ENCODE measurements around the gene UBA1.

Gene UBA1

DNA sequence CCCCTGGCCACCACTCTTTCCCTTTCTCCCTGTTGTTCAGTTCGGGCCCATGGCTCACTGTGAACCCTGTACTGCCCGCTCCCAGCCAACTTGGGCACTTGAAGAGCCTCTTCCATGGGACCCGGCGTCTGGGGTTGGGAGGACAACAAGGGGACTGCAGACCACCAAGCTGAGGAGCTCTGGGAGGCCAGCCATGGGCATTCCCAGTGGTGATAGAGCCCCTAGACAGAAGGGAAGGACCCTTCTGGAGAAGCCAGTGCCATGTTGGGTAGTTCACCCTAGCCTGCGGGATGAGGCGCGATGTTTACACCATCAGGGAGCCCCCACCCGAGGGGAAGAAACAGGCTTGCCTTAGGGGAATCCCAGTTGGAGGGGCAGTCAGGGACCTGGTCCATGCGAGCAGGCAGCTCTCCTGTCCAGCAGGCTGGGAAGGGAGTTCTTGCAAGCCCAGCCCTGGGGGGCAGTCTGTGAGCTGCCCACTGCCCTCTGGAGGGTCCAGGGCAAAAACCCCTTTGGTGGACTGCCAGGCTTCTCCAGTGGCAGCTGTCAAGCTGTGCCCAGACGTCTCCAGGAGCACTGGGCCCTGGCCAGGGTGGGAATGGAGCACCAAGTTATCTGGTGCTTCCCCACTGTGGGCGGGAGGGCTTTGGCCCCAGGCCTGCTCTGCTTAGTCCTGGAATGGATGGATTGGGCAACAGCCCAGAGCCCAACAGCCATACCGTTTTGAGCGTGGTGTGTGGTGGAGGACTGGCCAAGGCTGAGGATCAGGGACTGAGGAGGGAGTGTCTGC, 23.7 kb upstream of the UBA1 start:
- no peak for DNase-seq (ENCODE audit: low read depth)

DNA sequence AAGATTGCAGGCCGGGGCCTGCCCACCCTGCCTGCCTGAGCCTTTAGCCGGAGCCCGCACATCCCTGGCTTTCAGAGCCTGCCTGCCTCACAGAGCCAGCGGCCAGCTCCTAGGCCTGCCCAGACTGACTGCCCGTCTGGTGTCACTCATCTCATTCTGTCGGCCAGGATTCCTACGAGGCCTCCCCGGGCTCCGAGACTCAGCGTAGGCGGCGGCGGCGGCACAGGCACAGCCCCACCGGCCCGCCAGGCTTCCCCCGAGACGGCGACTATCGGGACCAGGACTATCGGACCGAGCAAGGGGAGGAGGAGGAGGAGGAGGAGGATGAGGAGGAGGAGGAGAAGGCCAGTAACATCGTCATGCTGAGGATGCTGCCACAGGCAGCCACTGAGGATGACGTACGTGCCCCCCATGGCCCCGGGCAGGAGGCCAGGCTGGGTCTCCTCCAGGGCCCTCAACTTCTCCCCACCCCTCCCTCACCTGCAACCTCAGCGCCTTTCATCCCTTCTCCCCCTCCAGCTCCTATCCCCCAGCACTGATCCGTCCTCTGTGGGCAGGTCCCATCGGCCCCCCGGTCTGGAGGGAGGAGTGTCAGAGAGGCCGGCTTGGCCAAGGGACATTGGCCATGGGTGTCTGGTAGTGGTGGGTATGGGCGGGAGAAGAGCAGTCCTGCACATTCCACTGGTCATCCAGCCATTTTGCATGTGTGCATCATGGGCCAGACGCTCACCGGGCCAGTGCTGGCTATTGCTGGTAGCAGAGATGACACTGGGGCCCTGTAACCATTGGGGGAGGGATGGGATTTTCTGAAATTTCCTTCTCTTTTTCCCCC, 22.6 kb upstream of the UBA1 start:
- no peak for DNase-seq (ENCODE audit: low read depth)

DNA sequence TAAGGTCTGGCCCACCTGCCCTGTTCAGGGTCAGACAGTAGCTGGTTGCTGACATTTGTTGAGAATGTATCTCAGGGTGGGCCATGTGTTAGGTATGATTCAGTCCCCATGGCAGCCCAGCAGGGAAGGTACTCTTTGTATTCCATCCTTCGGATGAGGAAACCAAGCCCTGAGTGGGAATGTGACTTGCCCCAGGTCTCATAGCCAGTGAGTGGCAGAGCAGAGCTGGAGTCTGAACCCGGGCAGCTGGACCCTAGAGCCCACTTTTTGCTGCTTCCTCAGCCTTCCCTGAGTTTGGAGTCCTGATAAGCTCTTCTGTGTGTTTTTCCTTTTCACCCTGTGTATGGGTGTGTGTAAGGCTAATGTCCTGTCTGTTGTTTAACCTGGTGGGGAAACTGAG, 21.6 kb upstream of the UBA1 start:
- DNase-seq (ENCODE audit: low read depth), result no peak

DNA sequence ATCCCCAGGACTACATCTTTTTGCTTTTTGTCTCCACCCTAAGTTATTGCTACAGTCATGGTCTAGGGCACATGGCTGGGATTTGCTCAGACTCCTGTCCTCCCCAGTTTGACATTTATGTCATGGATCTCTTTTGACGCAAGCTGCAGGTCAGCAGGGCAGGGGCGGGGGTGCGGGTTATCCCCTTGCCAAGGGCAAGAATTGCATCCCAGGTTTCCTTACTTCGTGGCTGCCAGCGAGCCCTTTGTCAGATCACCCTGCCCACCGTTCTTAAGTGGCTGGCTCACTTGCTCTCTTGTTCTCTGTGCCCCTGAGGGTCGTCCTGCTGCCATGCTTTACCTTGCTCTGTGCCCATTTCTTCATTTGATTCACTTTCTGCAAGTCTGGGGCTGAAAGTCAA, 21.1 kb upstream of the UBA1 start:
- DNase-seq (ENCODE audit: low read depth), result no peak

DNA sequence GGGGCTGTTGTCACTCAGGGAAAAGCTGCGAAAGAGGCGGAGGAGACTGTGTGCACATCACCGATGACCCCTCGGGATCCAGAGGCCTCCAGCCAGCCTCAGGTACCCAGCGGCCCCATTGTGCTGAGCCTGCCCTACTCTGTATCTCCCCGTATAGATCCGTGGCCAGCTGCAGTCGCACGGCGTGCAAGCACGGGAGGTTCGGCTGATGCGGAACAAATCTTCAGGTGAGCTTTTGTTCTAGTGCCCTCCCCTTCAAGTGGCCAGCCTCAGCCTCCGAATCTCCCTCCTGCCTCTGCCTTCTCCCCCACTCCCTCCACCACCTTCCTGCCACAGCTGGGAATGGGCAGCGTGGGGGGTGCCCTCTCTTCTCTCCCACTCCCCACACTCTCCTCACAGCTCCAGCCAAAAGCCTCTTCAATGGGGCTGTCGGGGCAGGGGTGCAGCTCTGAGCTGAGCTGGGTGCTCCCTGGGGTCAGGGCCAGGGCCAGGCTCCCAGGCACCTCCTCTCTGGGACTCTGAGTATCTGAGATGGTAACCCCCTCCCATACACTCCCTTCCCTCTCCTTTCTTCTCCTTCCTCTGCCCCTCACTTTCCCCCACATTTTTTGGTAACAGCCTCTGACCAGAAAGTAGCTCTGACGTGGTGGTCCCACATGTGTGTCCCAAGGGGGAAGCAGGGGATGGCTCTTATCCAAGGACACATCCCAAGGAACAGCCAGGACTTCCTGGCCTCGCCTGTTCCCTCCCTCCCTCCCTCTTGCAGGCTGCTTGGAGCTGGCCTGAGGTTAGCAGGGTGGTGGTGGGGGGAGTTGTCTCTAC, 20.4 kb upstream of the UBA1 start:
- no peak for DNase-seq (ENCODE audit: low read depth)

DNA sequence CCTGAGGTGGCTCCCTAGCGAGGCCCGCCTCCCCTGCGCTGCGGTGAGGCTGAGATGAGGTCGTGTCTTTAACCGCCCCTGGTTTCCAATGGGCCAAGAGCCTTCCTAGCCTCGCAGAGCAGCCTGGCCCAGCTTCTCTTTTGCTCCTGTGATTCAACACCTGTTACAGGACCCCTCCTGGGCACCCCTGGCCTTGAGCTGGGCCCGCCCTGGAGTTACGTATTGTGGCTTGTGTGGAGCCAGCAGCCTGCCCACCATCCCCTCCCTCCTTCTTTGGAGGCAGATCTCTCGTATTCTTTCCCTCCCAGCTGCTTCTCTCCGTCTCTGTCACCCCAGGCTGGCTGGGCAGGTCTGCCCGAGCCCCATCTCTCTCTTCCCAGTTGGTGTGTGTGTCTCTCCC, 19.3 kb upstream of the UBA1 start:
- no peak for DNase-seq (ENCODE audit: low read depth)

DNA sequence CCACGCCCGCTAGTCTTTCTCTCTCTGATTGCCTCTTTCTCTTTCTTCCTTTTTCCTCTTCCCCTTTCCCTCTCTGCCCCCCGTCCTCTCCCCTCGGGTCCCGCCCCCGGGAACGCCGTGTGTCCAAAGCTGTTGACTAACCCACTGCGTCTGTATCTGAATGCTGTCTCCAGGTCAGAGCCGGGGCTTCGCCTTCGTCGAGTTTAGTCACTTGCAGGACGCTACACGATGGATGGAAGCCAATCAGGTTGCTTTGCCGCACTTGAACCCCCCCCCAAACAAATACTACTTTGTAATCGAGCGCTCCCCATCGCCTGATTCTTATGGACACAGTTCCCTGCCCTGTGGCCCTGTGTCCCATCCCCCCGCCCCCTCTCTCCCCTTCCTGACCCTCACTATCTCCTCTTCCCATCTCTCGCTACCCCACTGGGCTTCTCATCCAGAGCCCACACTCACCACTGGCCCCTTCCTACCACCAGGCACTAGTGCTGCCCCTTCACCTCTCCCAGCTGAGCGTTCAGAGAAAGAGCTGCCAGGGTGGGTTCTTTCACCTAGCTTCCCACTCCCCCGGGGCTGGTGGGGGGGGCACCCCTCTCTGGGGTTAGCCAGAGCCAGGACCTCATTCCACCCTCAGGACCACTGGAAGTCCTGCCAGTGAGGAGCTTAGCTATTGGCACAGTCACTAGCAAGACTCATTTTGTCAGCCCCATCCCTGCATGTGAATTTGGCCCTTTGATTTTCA, 18.6 kb upstream of the UBA1 start:
- DNase-seq (ENCODE audit: low read depth), result no peak

DNA sequence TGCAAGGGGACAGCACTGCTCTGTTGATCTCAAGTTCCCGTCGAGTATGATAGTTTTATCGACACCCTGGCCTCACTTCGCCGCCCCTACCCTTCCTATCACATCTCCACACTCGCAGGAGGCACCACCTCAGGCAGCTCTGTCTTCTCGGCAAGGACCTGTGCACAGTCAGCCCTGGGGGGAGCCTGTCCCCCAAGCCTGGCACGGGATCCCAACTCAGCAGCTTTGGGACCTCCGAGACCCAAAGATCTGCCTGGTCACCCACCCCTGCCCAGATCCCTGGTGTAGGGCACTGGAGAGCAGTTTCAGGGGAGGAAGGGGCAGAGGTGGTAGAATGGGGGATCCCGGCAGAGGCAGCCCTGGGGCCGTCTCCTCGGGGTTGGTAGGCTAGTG, 18.0 kb upstream of the UBA1 start:
- DNase-seq (ENCODE audit: low read depth), result no peak

DNA sequence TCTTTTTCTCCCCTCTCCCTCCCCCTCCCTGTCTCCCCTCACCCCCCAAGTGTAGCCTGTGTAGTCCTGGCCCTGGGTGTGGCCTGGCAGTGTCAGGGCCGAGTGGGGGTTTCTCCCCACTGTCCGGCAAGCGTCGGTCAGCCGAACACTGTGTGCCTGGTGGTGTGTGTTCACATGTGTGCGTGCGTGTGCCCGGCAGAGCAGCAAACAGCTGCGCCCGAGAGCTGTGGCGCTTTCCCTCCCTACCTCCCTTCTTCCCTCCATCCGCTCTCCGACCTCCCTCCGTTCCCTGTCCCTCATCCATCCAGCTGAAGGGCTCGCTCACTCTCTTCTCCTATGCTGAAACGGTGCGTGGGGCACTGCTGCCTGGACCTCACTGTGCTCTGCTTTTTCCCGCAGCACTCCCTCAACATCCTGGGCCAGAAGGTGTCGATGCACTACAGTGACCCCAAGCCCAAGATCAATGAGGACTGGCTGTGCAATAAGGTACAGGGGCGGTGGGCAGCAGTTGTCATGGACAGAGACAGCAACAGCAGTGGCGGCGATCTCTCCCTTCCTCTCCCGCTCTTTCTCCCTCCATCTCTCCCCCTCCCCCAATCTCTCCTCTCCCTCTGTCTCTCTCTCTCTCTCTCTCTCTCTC, 17.4 kb upstream of the UBA1 start:
- DNase-seq (ENCODE audit: low read depth), result no peak

DNA sequence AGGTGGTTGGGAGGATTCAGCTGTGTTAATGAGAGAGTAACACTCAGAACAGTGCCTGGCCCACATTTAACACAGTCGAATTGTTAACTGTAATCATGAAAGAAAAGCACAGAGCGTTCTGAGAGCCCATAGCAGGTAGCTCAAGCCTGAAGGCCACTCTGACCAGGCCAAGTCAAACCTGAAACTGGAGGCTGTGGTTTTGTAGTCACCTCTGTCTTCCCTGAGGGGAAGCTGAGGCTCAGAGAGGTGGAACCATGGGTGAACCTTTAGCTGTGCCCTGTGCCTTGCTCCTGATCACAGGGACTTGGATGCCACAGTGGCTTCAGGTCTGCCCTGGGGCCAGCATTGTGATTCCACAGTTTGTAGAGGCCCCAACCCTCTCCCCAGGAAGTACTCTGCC, 16.6 kb upstream of the UBA1 start:
- no peak for DNase-seq (ENCODE audit: low read depth)

DNA sequence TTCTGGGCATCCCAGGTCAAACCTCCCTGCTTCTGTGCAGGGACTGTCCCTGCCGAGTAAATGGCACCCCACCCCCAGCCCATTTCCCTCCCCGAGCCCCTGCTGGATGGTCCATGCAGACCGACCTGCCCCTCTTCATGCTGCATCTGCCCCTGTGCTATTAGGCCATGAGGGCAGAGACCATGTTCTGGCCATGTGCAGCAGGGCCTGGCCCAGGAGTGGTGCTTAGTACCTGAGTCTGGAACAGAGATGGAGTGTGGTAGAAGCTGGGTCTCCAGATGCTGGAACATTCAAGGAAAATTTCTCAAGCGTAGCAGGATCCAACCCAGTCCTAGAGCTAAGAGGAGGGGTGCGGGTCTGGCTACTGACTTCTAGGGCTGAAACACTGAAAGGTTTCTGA, 15.3 kb upstream of the UBA1 start:
- DNase-seq (ENCODE audit: low read depth), result no peak

DNA sequence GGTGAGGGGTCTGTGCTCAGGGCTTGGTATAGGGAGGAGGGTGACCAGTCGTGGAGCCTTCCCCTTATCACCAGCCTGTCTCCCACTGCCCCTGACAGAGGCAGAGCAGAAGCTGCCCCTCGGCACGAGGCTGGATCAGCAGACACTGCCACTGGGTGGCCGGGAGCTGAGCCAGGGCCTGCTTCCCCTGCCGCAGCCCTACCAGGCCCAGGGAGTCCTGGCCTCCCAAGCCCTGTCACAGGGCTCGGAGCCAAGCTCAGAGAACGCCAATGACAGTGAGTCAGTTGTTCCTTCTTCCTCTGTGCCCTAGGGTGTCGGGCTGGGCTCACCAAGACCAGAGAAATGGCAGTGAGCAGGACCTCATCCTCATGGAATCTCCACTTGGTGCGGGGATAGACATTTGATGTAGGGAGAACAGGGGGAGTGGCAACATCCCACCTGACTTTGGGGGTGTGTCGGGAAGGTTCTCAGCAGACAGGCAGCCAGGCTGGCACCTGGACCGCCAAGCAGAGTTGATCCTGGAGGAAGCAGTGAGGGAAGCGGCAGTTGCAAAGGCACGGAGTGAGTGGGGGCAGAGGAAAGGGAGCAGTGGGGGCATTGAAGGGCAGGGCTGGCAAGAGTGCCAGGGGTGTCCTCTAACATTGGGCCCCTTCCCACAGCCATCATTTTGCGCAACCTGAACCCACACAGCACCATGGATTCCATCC, 14.3 kb upstream of the UBA1 start:
- DNase-seq (ENCODE audit: low read depth), result no peak

DNA sequence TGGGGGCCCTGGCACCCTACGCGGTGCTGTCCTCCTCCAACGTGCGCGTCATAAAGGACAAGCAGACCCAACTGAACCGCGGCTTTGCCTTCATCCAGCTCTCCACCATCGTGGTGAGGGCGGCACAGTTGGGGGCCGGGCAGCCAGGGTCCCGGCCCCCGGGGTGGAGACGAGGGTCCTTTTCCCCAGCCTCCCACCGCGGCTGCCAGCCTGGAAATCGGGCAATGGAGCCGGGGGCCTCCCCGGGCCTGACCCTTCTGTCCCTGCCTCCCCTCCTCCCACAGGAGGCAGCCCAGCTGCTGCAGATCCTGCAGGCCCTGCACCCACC, 13.7 kb upstream of the UBA1 start:
- DNase-seq (ENCODE audit: low read depth), result no peak

DNA sequence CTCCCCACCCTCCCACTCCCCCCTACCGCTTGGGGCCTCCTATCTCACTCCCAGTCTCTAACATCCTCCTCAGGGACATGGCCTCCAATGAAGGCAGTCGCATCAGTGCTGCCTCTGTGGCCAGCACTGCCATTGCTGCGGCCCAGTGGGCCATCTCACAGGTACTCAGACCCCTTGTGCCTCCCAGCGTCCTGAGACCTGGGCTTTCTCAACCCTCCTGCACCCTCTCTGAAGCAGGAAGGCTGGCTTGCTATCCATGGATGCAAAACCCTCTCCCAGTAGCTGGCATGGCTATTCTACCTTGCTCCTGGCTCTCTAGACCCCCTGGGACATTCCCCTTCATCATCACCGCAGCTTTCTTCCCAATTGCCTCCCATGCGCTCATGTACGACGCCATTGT, 13.3 kb upstream of the UBA1 start:
- no peak for DNase-seq (ENCODE audit: low read depth)

DNA sequence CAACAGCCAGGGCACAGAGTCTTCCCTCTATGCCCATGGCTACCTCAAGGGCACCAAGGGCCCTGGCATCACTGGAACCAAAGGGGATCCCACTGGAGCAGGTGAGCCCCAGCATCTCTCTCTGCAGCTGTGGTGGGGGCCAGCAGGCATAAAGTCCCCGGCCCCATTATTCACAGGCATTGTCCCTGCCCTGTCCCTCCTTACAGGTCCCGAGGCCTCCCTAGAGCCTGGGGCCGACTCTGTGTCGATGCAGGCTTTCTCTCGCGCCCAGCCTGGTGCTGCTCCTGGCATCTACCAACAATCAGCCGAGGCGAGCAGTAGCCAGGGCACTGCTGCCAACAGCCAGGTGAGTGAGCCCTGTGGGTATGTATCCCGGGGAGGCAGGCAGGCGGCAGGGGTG, 12.3 kb upstream of the UBA1 start:
- DNase-seq (ENCODE audit: low read depth), result no peak

DNA sequence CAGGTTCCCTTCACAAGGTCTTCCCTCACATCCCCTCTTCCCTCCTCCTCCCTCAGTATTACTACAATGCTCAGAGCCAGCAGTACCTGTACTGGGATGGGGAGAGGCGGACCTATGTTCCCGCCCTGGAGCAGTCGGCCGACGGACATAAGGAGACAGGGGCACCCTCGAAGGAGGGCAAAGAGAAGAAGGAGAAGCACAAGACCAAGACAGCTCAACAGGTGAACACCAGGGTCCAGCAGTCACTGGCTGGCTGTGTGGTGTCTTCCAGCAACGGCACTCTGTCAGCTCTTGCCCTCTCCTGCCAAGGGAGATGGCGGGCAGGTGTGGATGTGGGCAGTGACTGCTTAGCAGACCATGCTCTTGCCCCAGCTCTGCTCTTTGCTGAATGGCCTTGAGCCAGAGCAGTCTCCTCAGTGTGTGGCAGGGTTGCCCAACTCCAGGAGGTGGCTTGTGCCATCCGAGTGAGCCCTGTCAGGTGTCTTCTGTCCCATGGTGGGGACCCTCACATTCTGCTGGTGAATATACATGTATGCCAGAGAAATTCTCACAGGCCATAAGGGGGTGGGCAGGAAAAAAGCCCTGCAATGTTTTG, 11.4 kb upstream of the UBA1 start:
- no peak for DNase-seq (ENCODE audit: low read depth)

DNA sequence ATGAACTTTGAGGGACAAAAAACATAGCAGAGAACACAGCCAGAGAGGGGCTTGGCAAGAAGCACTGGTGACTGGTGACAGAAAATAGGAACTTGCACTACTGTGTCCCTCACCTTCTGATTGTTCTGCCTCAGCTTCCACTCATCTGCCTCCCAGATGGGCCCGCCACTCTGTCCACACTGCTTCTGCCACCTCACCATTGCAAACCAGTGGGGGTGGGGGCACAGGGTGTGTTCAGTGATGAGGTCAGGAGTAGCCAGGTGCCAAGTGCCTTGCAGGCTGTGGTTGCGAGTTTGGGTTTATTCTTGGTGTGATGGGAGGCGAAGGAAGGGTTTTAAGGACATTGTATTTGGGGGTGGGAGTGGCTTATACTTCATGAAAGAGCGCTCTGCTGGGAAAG, 9.1 kb upstream of the UBA1 start:
- DNase-seq (ENCODE audit: low read depth), result no peak

DNA sequence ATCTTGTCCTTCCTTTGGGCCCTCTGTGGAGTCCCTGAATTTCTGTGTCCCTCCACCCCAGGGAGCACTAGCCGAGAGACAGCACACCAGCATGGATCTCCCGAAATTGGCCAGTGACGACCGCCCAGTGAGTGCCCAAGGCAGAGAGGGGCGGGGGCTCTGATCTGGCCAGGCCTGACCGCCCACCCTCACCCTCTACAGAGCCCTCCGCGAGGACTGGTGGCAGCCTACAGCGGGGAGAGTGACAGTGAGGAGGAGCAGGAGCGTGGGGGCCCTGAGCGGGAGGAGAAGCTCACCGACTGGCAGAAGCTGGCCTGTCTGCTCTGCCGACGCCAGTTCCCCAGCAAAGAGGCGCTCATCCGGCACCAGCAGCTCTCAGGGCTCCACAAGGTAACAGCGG, 8.4 kb upstream of the UBA1 start:
- DNase-seq (ENCODE audit: low read depth), result no peak

DNA sequence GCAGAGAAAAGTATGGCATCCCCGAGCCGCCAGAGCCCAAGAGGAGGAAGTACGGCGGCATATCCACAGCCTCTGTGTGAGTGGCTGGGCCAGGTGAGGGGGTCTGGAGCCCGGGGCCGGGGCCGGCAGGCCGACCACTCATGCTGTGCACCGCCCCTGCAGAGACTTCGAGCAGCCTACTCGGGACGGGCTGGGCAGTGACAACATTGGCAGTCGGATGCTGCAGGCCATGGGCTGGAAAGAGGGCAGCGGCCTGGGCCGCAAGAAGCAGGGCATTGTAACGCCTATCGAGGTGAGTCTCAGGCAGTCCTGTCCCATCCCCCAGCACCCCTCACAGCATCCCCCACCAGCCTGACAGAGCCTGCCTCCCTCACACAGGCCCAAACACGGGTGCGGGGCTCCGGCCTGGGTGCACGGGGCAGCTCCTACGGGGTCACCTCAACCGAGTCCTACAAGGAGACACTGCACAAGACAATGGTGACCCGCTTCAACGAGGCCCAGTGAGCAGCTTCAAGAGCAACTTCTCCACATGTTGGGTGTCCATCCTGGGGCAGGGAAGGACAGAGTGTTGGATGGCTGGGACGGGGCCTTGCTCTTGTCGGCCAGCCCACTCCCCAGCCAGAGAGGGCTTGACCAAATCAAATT, 7.4 kb upstream of the UBA1 start:
- no peak for DNase-seq (ENCODE audit: low read depth)

DNA sequence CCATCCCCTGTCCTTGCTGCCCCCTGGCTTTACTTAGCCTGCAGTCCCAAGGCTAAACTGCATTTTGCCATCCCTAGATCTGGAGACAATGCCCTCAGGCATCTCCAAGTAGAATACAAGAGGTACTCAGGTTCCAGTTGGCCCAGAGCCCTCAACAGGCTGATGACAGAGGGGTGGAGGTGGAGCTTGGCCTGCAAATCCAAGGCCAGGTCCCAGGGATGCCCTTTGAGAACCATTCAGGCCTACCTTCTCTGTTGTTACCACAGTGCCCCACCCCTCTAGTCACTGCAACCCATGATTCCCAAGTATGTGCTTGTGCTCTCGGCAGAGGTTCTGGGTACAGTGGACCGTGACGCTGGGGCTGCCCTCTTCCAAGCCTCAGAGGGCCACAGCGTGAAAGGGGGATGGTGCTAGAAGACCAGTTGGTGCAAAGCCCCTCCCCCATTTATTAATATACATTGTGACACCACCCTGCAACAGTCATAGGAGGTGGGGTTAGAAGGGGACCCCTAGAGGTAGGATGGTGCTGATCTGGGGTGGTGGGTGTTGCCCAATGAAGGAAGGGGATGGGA, 6.4 kb upstream of the UBA1 start:
- no peak for DNase-seq (ENCODE audit: low read depth)

Data from HS-5 (cell line).